Measurements from ENCODE around the gene HCFC2. TPM values are rescaled to one million over a fixed set of nuclear protein-coding genes. Genes with fewer than 3 reads are reported as not detected.
"Not testable (repeated sequence)": the region's sequence is repeated elsewhere in the genome, so short reads cannot be mapped to it uniquely, and the experiment has no call there.

Gene HCFC2
- total RNA-seq, 4 donors from 2014 or later, result 29.0 to 54.5 (median 36.1) TPM

GRCh38 chr12:104108755-104109445 lies 44.6 kb downstream of the HCFC2 start:
- no peaks in the 10 kb centered on the region for H3K9me3 ChIP-seq
- no peaks in the 10 kb centered on the region for H3K27me3 ChIP-seq
- H3K4me1 ChIP-seq, result peaks cover 0 to 27% (median 0%) of the 10 kb centered on the region in 3 donors
- TF ChIP-seq EP300 (IDR thresholded peaks at IDR 0.05) (no peak), POLR2A (IDR thresholded peaks at IDR 0.05) (no peak), POLR2AphosphoS5 (IDR thresholded peaks at IDR 0.05) (no peak)
- TF ChIP-seq, protein P1, sequence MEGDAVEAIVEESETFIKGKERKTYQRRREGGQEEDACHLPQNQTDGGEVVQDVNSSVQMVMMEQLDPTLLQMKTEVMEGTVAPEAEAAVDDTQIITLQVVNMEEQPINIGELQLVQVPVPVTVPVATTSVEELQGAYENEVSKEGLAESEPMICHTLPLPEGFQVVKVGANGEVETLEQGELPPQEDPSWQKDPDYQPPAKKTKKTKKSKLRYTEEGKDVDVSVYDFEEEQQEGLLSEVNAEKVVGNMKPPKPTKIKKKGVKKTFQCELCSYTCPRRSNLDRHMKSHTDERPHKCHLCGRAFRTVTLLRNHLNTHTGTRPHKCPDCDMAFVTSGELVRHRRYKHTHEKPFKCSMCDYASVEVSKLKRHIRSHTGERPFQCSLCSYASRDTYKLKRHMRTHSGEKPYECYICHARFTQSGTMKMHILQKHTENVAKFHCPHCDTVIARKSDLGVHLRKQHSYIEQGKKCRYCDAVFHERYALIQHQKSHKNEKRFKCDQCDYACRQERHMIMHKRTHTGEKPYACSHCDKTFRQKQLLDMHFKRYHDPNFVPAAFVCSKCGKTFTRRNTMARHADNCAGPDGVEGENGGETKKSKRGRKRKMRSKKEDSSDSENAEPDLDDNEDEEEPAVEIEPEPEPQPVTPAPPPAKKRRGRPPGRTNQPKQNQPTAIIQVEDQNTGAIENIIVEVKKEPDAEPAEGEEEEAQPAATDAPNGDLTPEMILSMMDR (IDR thresholded peaks at IDR 0.05), result peak; percentile 75 to 88 (median 81)
- H3K4me3 ChIP-seq, result no peak overlapping the region
- peak; percentile 76 for ATAC-seq
- H3K27ac ChIP-seq, result peak overlapping the region in 1 of 4 donors; percentile 3
- WGBS, 2 donors (ENCODE audit: low coverage in 1 of 2), result 31 to 34% methylated on average over 5 to 6 of the region's 6 CpGs
- peaks cover 0 to 14% of the 10 kb centered on the region in 2 donors for H3K36me3 ChIP-seq

DNA sequence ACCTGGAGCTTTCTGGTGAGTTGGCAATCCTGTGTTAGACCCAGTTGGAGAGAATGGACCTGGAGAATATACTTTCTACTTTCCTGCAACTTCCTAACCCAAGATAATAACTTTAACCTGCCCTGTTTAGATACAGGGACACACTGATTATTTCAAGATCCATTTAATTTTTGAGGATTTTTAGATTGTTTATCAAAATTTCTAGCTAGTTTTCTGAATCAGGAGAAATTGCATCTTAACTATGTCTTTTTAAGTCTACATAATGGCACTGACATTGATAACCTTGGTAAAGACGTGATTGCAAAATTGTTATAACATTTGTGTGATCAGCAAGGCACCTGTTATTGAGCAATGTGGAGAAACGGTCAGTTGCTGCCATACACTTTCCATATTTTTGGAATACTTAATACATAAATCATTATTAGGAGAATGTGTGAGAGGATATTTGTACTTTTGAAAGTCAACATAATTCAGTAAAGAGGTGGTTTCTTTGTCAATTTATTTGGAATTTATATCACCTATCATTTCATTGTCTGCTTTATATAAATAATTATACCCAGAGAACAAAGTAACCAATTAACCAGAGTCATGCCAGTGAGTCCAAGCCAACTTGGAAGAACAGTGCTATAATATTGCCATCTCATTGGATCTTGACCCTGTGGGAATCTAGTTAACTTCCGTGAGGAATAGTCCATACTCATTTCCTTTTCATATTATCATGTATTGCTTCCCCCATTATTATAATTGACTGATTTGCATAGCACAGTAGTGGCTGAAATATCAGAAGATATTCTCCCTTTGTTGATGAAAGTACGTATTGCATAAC lies 45.3 kb downstream of the HCFC2 start:
- H3K27me3 ChIP-seq, result no peaks in the 10 kb centered on the region

DNA sequence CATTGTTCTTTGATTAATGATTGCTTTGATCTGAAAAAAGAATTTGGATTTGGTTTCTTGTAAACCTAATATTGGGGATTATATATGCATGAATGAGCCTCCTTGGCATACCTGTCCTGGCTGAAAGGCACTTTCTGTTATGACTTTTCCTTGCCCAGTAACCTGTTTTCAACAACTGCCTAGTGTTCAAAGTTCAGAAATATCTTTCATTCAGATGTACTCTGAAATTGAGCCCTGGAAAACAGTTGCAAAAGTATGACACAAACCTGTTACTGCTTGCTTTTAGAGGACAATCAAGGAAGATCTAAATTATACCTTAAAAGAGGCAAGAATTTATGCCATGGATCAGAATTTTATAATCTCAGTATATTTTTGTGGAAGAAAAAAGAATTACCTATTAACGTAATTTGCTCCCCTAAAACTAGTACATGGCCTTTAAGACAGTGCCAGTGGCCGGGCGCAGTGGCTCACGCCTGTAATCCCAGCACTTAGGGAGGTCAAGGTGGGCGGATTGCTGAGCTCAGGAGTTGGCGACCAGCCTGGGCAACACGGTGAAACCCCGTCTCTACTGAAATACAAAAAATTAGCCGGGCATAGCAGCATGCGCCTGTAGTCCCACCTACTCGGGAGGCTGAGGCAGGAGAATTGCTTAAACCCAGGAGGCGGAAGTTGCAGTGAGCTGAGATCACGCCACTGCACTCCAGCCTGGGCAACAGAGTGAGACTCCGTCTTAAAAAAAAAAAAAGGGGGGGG lies 50.7 kb downstream of the HCFC2 start:
- H3K27me3 ChIP-seq, H3K4me3 ChIP-seq, ATAC-seq, H3K27ac ChIP-seq, H3K9me3 ChIP-seq: not testable (repeated sequence)
- peaks cover 0 to 37% of the 10 kb centered on the region in 2 donors for H3K36me3 ChIP-seq
- 78 to 86% methylated on average over 12 to 13 of the region's 14 CpGs for WGBS, 2 donors (ENCODE audit: low coverage in 1 of 2)
- H3K4me1 ChIP-seq, result peaks cover 0 to 21% (median 0%) of the 10 kb centered on the region in 3 donors

More for the DNA sequence above, 45.3 kb downstream of the HCFC2 start:
- no peak for ATAC-seq
- TF ChIP-seq EP300 (IDR thresholded peaks at IDR 0.05), result no peak
- TF ChIP-seq POLR2A (IDR thresholded peaks at IDR 0.05), result no peak
- TF ChIP-seq POLR2AphosphoS5 (IDR thresholded peaks at IDR 0.05), result no peak
- TF ChIP-seq, protein P1 (IDR thresholded peaks at IDR 0.05), result no peak
- H3K4me3 ChIP-seq, result no peak overlapping the region
- H3K36me3 ChIP-seq, result peaks cover 0 to 9% of the 10 kb centered on the region in 2 donors
- peaks cover 0 to 21% (median 0%) of the 10 kb centered on the region in 3 donors for H3K4me1 ChIP-seq
- no peak overlapping the region for H3K27ac ChIP-seq
- no peaks in the 10 kb centered on the region for H3K9me3 ChIP-seq
- 45 to 70% methylated on average over 4 of the region's 4 CpGs for WGBS, 2 donors (ENCODE audit: low coverage in 1 of 2)

- TF ChIP-seq EP300 (IDR thresholded peaks at IDR 0.05) (no peak), POLR2A (IDR thresholded peaks at IDR 0.05) (no peak), POLR2AphosphoS5 (IDR thresholded peaks at IDR 0.05) (no peak)
- TF ChIP-seq, protein P1 (IDR thresholded peaks at IDR 0.05), result no peak
- Histone ChIP-seq H3K27ac (no peak overlapping the region), H3K4me3 (no peak overlapping the region), H3K36me3 (peaks cover 0 to 43% of the 10 kb centered on the region in 2 donors), H3K27me3 (no peaks in the 10 kb centered on the region), H3K9me3 (no peaks in the 10 kb centered on the region), H3K4me1 (peaks cover 0 to 21% (median 0%) of the 10 kb centered on the region in 3 donors)
- no peak for ATAC-seq
Measured at GRCh38 chr12:104115587-104115975, 51.2 kb downstream of the HCFC2 start.

- Histone ChIP-seq H3K4me1 (peaks cover 3 to 30% (median 4%) of the 10 kb centered on the region in 3 donors), H3K9me3 (no peaks in the 10 kb centered on the region), H3K27ac (peak overlapping the region in 1 of 4 donors; percentile 4), H3K36me3 (peaks cover 4 to 79% of the 10 kb centered on the region in 2 donors), H3K27me3 (no peaks in the 10 kb centered on the region), H3K4me3 (no peak overlapping the region)
- TF ChIP-seq POLR2AphosphoS5 (IDR thresholded peaks at IDR 0.05), result no peak
- TF ChIP-seq EP300 (IDR thresholded peaks at IDR 0.05), result no peak
- no peak for TF ChIP-seq POLR2A (IDR thresholded peaks at IDR 0.05)
- TF ChIP-seq, protein P1 (IDR thresholded peaks at IDR 0.05), result no peak
- ATAC-seq, result no peak
Measured at GRCh38 chr12:104121001-104121400, 56.7 kb downstream of the HCFC2 start.
